K562 (cell line): ENCODE measurements around the gene MBD4.
"Not testable (repeated sequence)": the region's sequence is repeated elsewhere in the genome, so short reads cannot be mapped to it uniquely, and the experiment has no call there.

Source experiments
- ADNP ChIP-seq: fragments of 200-800 bp; sonication (Bioruptor generic); IDR thresholded peaks from 2 replicates; pipeline ENCODE4 v1.6.1; 2016; ENCODE audit warnings: missing genetic modification characterization, missing compliant biosample characterization
- CTCF ChIP-seq, 3 experiments: IDR thresholded peaks in 2 of 3; conservative IDR thresholded peaks in 1 of 3; 2 replicates each; pipeline ENCODE4 v1.5.1; 2011 to 2012; ENCODE audit warnings: low read length in 3 of 3, mild to moderate bottlenecking in 3 of 3, control low read depth in 2 of 3, improper control_type of control experiment in 1 of 3, inconsistent platforms in 1 of 3, low read depth in 1 of 3, mixed read lengths in 1 of 3, moderate library complexity in 1 of 3; ENCODE audit not compliant: insufficient read depth in 2 of 3
- HMGXB4 ChIP-seq: sonication (generic); formaldehyde crosslinking; IDR thresholded peaks from 2 replicates; pipeline ENCODE4 v1.8.1; 2023; ENCODE audit warnings: mild to moderate bottlenecking, missing genetic modification reagents
- NKRF ChIP-seq: fragments of 450-650 bp; IDR thresholded peaks from 2 replicates; pipeline ENCODE4 v1.6.1; 2016; ENCODE audit warnings: borderline replicate concordance
- SMARCA5 ChIP-seq: fragments of 450-650 bp; IDR thresholded peaks from 2 replicates; pipeline ENCODE4 v1.6.1; 2016
- TFAM ChIP-seq: fragments of 250-450 bp; sonication (Bioruptor Pico); conservative IDR thresholded peaks from 2 replicates; pipeline ENCODE4 v1.5.0; 2021; ENCODE audit warnings: mild to moderate bottlenecking, moderate library complexity

GRCh38 chr3:129487868-129488335, 48.2 kb upstream of the MBD4 start:
- not testable (repeated sequence) for TF ChIP-seq SMARCA5; NKRF; TFAM (CRISPR knock-in tag); ADNP (tag); CTCF (IDR thresholded peaks at IDR 0.05 in 2 of 3, conservative IDR thresholded peaks at IDR 0.05 in 1 of 3; ENCODE audit: insufficient read depth in 2 of 3, low read depth in 1 of 3, low read length in 3 of 3); HMGXB4 (CRISPR knock-in tag)
